Osteocyte (in vitro differentiated cells): Measurements from ENCODE around the gene NSD1. TPM values are rescaled to one million over a fixed set of nuclear protein-coding genes. Genes with fewer than 3 reads are reported as not detected.

Experiments
- DNase-seq: peaks from one replicate; pipeline ENCODE4 v3.0.0; 2021; ENCODE audit warnings: mixed read lengths; ENCODE audit not compliant: unreplicated experiment; ENCODE audit errors: extremely low spot score
- H3K27ac Mint-ChIP-seq: one replicate; pipeline ENCODE4 v1.8.0; 2021; ENCODE audit warnings: mild to moderate bottlenecking, mixed read lengths; ENCODE audit not compliant: unreplicated experiment
- H3K27me3 Mint-ChIP-seq: one replicate; pipeline ENCODE4 v1.8.0; 2021; ENCODE audit warnings: mixed read lengths; ENCODE audit not compliant: unreplicated experiment
- H3K36me3 Mint-ChIP-seq: one replicate; pipeline ENCODE4 v1.8.0; 2021; ENCODE audit warnings: mixed read lengths; ENCODE audit not compliant: unreplicated experiment
- H3K4me1 Mint-ChIP-seq: one replicate; pipeline ENCODE4 v1.8.0; 2021; ENCODE audit warnings: mixed read lengths; ENCODE audit not compliant: unreplicated experiment
- H3K4me3 Mint-ChIP-seq: one replicate; pipeline ENCODE4 v1.8.0; 2021; ENCODE audit warnings: mild to moderate bottlenecking, moderate library complexity, mixed read lengths; ENCODE audit not compliant: unreplicated experiment
- H3K9me3 Mint-ChIP-seq: one replicate; pipeline ENCODE4 v1.8.0; 2021; ENCODE audit warnings: mixed read lengths; ENCODE audit not compliant: unreplicated experiment
- total RNA-seq: library from RNA; stranded (reverse); gene quantifications from 2 replicates; pipeline ENCODE4 v1.2.1, GENCODE V29; 2021
- TF ChIP-seq, protein P1 (sequence below): fragments of 200-600 bp; sonication (generic); IDR thresholded peaks from 2 replicates; pipeline ENCODE4 v1.5.0; 2021; ENCODE audit warnings: antibody characterized with exemption, mild to moderate bottlenecking, moderate library complexity

The NSD1 gene
- total RNA-seq, 1 donor from 2014 or later = 74.7 TPM

DNA sequence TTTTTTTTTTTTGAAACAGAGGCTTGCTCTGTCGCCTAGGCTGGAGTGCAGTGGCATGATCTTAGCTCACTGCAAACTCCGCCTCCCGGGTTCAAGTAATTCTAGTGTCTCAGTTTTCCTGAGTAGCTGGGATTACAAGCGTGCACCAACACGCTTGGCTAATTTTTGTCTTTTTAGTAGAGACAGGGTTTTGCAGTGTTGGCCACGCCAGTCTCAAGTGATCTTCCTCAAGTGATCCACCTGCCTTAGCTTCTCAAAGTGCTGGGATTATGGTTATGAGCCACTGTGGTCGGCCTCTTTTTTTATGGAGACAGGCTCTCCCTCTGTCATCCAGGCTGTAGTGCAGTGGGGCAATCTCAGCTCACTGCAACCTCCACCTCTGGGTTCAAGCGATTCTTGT, 87.0 kb downstream of the NSD1 start:
- Mint-ChIP-seq H3K36me3 (peaks cover 16% of the 10 kb centered on the region), H3K4me1 (peaks cover 8% of the 10 kb centered on the region), H3K4me3 (no peak overlapping the region), H3K27ac (no peak overlapping the region), H3K27me3 (no peaks in the 10 kb centered on the region), H3K9me3 (no peaks in the 10 kb centered on the region)
- DNase-seq = no peak
- TF ChIP-seq, protein P1, sequence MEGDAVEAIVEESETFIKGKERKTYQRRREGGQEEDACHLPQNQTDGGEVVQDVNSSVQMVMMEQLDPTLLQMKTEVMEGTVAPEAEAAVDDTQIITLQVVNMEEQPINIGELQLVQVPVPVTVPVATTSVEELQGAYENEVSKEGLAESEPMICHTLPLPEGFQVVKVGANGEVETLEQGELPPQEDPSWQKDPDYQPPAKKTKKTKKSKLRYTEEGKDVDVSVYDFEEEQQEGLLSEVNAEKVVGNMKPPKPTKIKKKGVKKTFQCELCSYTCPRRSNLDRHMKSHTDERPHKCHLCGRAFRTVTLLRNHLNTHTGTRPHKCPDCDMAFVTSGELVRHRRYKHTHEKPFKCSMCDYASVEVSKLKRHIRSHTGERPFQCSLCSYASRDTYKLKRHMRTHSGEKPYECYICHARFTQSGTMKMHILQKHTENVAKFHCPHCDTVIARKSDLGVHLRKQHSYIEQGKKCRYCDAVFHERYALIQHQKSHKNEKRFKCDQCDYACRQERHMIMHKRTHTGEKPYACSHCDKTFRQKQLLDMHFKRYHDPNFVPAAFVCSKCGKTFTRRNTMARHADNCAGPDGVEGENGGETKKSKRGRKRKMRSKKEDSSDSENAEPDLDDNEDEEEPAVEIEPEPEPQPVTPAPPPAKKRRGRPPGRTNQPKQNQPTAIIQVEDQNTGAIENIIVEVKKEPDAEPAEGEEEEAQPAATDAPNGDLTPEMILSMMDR = no peak

DNA sequence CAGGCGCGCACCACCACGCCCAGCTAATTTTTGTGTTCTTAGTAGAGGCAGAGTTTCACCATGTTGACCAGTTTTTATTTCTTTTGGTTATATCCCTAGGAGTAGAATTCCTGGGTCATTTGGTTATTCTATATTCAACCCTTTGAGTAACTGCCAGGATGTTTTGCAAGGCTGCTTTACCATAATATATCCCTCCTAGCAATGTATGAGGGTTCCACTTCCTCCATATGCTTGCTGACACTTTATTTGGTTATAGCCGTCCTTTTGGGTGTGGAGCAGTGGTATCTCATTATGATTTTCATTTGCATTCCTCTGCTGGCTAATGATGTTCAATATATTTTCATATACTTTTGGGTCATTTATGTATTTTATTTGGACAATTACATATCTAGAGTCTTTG, 88.7 kb downstream of the NSD1 start:
- Mint-ChIP-seq H3K27ac (no peak overlapping the region), H3K36me3 (peaks cover 12% of the 10 kb centered on the region), H3K9me3 (no peaks in the 10 kb centered on the region), H3K27me3 (no peaks in the 10 kb centered on the region), H3K4me1 (peaks cover 17% of the 10 kb centered on the region), H3K4me3 (no peak overlapping the region)
- TF ChIP-seq, protein P1 = no peak
- DNase-seq = no peak

DNA sequence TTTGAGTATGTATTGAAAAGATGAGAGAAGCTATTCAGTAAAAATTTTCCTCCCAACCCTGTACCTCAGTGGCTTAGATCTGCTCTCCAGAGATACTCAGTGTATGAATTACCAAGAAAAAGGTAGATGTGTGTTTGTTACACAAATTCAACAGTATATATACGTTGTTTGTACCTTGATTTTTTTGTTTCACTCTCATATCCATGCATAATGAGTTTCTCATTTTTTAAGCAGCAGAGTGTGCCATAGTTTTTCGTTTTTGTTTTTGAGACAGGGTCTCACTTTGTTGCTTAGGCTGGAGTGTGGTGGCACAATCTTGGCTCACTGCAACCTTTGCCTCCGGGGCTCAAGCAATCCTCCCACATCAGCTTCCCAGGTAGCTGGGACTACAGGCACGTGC, 92.2 kb downstream of the NSD1 start:
- Mint-ChIP-seq H3K27ac (no peak overlapping the region), H3K4me3 (no peak overlapping the region), H3K9me3 (no peaks in the 10 kb centered on the region), H3K36me3 (peaks cover 16% of the 10 kb centered on the region), H3K4me1 (peaks cover 16% of the 10 kb centered on the region), H3K27me3 (no peaks in the 10 kb centered on the region)
- TF ChIP-seq, protein P1 = no peak
- no peak for DNase-seq

DNA sequence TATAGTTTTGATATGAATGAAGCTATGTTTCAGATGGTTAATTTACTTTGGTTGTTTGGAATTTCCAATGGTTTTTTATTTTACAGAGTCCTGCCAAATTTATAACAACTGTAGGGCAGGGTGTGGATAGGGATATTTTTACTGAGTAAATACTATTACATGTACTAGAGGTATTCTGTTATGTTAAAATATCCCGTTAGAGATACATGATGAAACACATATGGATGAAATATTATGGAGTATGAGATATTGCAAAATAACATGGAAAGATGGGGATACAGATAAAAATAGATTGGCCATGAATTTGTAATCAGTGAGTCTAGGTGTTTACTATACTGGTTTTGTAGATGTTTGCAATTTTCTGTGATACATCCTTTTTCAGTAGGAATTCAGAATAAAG, 93.3 kb downstream of the NSD1 start:
- no peaks in the 10 kb centered on the region for H3K9me3 Mint-ChIP-seq
- no peaks in the 10 kb centered on the region for H3K27me3 Mint-ChIP-seq
- peaks cover 18% of the 10 kb centered on the region for H3K4me1 Mint-ChIP-seq
- peak overlapping the region; percentile 32 for H3K27ac Mint-ChIP-seq
- TF ChIP-seq, protein P1 = no peak
- H3K4me3 Mint-ChIP-seq = no peak overlapping the region
- peaks cover 17% of the 10 kb centered on the region for H3K36me3 Mint-ChIP-seq
- no peak for DNase-seq

- Mint-ChIP-seq H3K36me3 (peaks cover 15% of the 10 kb centered on the region), H3K27me3 (no peaks in the 10 kb centered on the region), H3K4me3 (no peak overlapping the region), H3K27ac (no peak overlapping the region), H3K4me1 (peaks cover 36% of the 10 kb centered on the region), H3K9me3 (no peaks in the 10 kb centered on the region)
- TF ChIP-seq, protein P1 = no peak
- DNase-seq = no peak
Measured at GRCh38 chr5:177228751-177229150, 95.2 kb downstream of the NSD1 start.
